HEK293T (cell line): ENCODE data around the gene TINAGL1.

Experiments
- ARNT ChIP-seq: fragments of 450-650 bp; IDR thresholded peaks from 2 replicates; pipeline ENCODE4 v1.6.1; 2017; ENCODE audit warnings: mild to moderate bottlenecking
- BHLHE40 ChIP-seq: fragments of 450-650 bp; IDR thresholded peaks from 2 replicates; pipeline ENCODE4 v1.6.1; 2016; ENCODE audit warnings: mild to moderate bottlenecking, moderate library complexity, borderline replicate concordance
- ELF4 ChIP-seq: fragments of 450-650 bp; IDR thresholded peaks from 2 replicates; pipeline ENCODE4 v1.6.1; 2017; ENCODE audit warnings: antibody characterized with exemption
- FOXK2 ChIP-seq: fragments of 450-650 bp; IDR thresholded peaks from 2 replicates; pipeline ENCODE4 v1.6.1; 2016; ENCODE audit warnings: mild to moderate bottlenecking
- FOXM1 ChIP-seq: fragments of 450-650 bp; IDR thresholded peaks from 2 replicates; pipeline ENCODE4 v1.6.1; 2017; ENCODE audit warnings: mild to moderate bottlenecking, borderline replicate concordance
- NFRKB ChIP-seq: fragments of 450-650 bp; IDR thresholded peaks from 2 replicates; pipeline ENCODE4 v1.6.1; 2016; ENCODE audit warnings: mild to moderate bottlenecking, moderate library complexity
- SP1 ChIP-seq: fragments of 450-650 bp; IDR thresholded peaks from 2 replicates; pipeline ENCODE4 v1.6.1; 2017
- ZNF384 ChIP-seq: fragments of 450-650 bp; IDR thresholded peaks from 2 replicates; pipeline ENCODE4 v1.6.1; 2016

GRCh38 chr1:31595836-31596736 is 19.8 kb downstream of the TINAGL1 start:
- no peak for TF ChIP-seq NFRKB
- TF ChIP-seq ELF4: no peak
- no peak for TF ChIP-seq ZNF384
- no peak for TF ChIP-seq ARNT
- TF ChIP-seq BHLHE40: no peak
- no peak for TF ChIP-seq FOXM1
- no peak for TF ChIP-seq FOXK2
- no peak for TF ChIP-seq SP1
